Activated B cell treated with CpG ODN at 0.5 μM for 24 hours (primary cell): ENCODE data around the gene C3orf20. TPM values are rescaled to one million over a fixed set of nuclear protein-coding genes. Genes with fewer than 3 reads are reported as not detected.

Experiments used
- ATAC-seq: fragments of 200-7000 bp; cut with Tn5 transposase; one replicate; pipeline ENCODE4 v1.10.0; 2021; ENCODE audit warnings: low read depth, mild to moderate bottlenecking, moderate library complexity
- CTCF ChIA-PET: fragments of 350-600 bp; sonication (Branson Sonifier 250); formaldehyde crosslinking; loops from one replicate; lab custom pipeline; 2021; ENCODE audit warnings: antibody characterized with exemption; lab: Charles Lee
- POLR2A ChIA-PET: fragments of 350-600 bp; sonication (Branson Sonifier 250); formaldehyde crosslinking; loops from one replicate; lab custom pipeline; 2021; ENCODE audit warnings: antibody characterized with exemption; lab: Charles Lee
- DNase-seq: peaks from one replicate; pipeline ENCODE4 v3.0.0; 2022
- H3K27ac Mint-ChIP-seq: one replicate; pipeline ENCODE4 v1.8.0; 2020; ENCODE audit warnings: mixed read lengths
- H3K27me3 Mint-ChIP-seq: one replicate; pipeline ENCODE4 v1.8.0; 2021; ENCODE audit warnings: mixed read lengths
- H3K36me3 Mint-ChIP-seq: one replicate; pipeline ENCODE4 v1.8.0; 2021; ENCODE audit warnings: low read depth, mixed read lengths
- H3K4me1 Mint-ChIP-seq: one replicate; pipeline ENCODE4 v1.8.0; 2021; ENCODE audit warnings: mixed read lengths
- H3K4me3 Mint-ChIP-seq: one replicate; pipeline ENCODE4 v1.8.0; 2020; ENCODE audit warnings: mild to moderate bottlenecking, mixed read lengths
- H3K9me3 Mint-ChIP-seq: one replicate; pipeline ENCODE4 v1.8.0; 2020; ENCODE audit warnings: mixed read lengths
- CTCF ChIP-seq: fragments of 200-600 bp; IDR thresholded peaks from one replicate; pipeline ENCODE4 v1.8.0; 2022; ENCODE audit warnings: antibody characterized with exemption, mild to moderate bottlenecking
- intact Hi-C: fragments of 100-400 bp; cut with micrococcal nuclease; formaldehyde crosslinking; loops from one replicate; pipeline ENCODE4 v1.15.1; 2024
- total RNA-seq: library from RNA; stranded (reverse); gene quantifications from 2 replicates; pipeline ENCODE4 v1.2.3, GENCODE V29; 2022

Gene C3orf20
- total RNA-seq, 1 donor from 2014 or later: 0.16 TPM

DNA sequence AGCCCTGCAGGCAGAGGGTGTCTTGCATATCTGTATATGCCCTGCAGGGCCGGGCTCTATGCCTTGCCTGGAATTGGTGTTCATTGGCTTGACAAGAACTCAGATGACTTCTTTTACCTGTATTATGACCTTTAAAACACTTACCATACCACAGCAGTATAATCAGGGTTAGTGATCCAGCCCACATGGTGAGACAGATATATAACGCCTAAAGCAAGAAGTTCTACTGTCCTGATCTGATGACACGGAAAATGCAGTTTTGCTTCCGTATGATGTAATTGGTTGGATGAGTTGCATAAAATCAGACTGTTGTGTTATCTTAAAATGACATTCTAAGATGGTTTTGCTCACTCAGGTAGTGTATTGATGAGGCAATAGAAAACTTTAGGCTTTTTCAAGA is 14.0 kb upstream of the C3orf20 start:
- H3K4me1 Mint-ChIP-seq: no peaks in the 10 kb centered on the region
- ChIA-PET CTCF (no interaction called here), POLR2A (interaction anchor here (0.5 to 0.9 kb wide), 2 partner anchors 9 to 440 kb away, joined by 3 to 4 read pairs; partner anchors contain the start of gene CCDC174)
- H3K4me3 Mint-ChIP-seq: no peak overlapping the region
- H3K9me3 Mint-ChIP-seq: no peaks in the 10 kb centered on the region
- DNase-seq: no peak
- no peak overlapping the region for H3K27ac Mint-ChIP-seq
- no peak for TF ChIP-seq CTCF
- peaks cover 97% of the 10 kb centered on the region for H3K36me3 Mint-ChIP-seq
- H3K27me3 Mint-ChIP-seq: no peaks in the 10 kb centered on the region
- intact Hi-C loops: no loop called here
- ATAC-seq: no peak

GRCh38 chr3:14663396-14664135 is 11.4 kb upstream of the C3orf20 start:
- Mint-ChIP-seq H3K36me3 (peaks cover 94% of the 10 kb centered on the region), H3K27me3 (no peaks in the 10 kb centered on the region), H3K4me3 (no peak overlapping the region), H3K9me3 (no peaks in the 10 kb centered on the region), H3K4me1 (no peaks in the 10 kb centered on the region), H3K27ac (no peak overlapping the region)
- intact Hi-C loops: no loop called here
- ChIA-PET CTCF (no interaction called here), POLR2A (no interaction called here)
- DNase-seq (no peak), ATAC-seq (no peak)
- no peak for TF ChIP-seq CTCF

DNA sequence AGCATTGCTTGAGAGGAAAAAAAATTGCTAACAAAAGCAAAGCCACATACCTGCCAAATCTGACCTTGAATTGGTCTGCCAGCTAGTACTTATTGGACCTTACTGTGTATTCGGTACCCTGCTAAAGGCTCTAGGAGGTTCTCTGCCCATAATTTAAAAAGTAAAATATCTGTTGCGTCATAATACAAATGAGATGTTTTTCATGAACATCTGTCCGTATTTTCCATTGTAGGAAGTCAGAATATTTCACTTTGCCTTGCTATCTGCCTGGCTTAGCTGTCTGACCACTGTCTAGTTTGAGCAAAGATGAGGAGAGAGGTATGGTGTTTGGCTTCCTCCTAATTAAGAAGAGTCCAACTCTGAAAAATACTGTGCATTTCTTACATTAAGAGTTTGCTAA is 10.8 kb upstream of the C3orf20 start:
- no peak for ATAC-seq
- Mint-ChIP-seq H3K36me3 (peaks cover 94% of the 10 kb centered on the region), H3K4me1 (no peaks in the 10 kb centered on the region), H3K27me3 (no peaks in the 10 kb centered on the region), H3K27ac (no peak overlapping the region), H3K9me3 (no peaks in the 10 kb centered on the region), H3K4me3 (no peak overlapping the region)
- intact Hi-C loops: no loop called here
- DNase-seq: no peak
- POLR2A ChIA-PET: no interaction called here
- TF ChIP-seq CTCF: no peak
- CTCF ChIA-PET: no interaction called here

DNA sequence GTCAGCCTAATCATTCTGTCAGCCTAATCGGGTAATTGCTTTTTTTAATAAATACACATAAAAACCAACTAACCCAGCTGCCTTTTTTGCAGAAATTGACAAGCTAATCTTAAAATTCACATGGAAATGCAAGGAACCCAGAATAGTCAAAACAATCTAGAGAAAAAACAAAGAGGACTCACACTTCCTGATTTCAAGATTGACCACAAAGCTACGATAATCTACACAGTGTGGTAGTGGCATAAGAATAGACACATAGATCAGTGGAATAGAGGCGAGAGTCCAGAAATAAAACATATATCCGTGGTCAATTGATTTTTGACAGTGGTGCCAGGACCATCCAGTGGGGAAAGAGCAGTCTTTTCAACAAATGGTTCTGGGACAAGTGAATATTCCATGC is 2.4 kb upstream of the C3orf20 start:
- peaks cover 63% of the 10 kb centered on the region for H3K36me3 Mint-ChIP-seq
- no peaks in the 10 kb centered on the region for H3K27me3 Mint-ChIP-seq
- ATAC-seq: no peak
- intact Hi-C loops: loop anchor here (2.0 kb wide), 1 partner anchor 108 kb away; no protein-coding TSS in a partner anchor
- no peak for DNase-seq
- TF ChIP-seq CTCF: no peak
- ChIA-PET CTCF (interaction anchor here (2.2 kb wide), 1 partner anchor 248 kb away, joined by 16 read pairs; no protein-coding TSS in a partner anchor), POLR2A (no interaction called here)
- H3K4me1 Mint-ChIP-seq: no peaks in the 10 kb centered on the region
- H3K4me3 Mint-ChIP-seq: no peak overlapping the region
- no peak overlapping the region for H3K27ac Mint-ChIP-seq
- H3K9me3 Mint-ChIP-seq: no peaks in the 10 kb centered on the region

DNA sequence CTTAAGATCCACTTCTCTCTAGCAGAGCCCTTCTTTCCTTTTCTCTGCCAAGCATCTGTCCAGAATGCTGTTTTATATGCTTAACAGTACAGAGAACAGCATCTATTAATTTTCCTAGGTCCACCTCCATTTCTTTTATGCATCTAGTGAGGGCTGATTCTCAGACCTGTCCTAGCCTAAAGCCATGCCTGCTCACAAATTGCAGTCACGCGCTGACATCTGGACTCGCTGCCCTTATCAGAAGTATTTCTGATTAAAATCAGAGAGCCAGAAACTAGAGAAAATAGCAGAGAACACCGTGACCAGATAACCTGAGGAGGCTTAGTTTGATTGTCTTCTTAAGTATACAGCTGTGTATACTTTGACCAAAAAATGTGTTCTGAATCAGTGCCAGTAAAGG is 1.9 kb downstream of the C3orf20 start:
- peaks cover 23% of the 10 kb centered on the region for H3K36me3 Mint-ChIP-seq
- intact Hi-C loops: no loop called here
- no peak overlapping the region for H3K27ac Mint-ChIP-seq
- peaks cover 4% of the 10 kb centered on the region for H3K9me3 Mint-ChIP-seq
- CTCF ChIA-PET: no interaction called here
- no peak overlapping the region for H3K4me3 Mint-ChIP-seq
- POLR2A ChIA-PET: interaction anchor here (0.7 kb wide), 1 partner anchor 1486 kb away, joined by 5 read pairs; no protein-coding TSS in a partner anchor
- no peaks in the 10 kb centered on the region for H3K4me1 Mint-ChIP-seq
- no peak for TF ChIP-seq CTCF
- DNase-seq (no peak), ATAC-seq (no peak)
- no peaks in the 10 kb centered on the region for H3K27me3 Mint-ChIP-seq
